Activated T-helper 9 cell treated with anti-CD3 and anti-CD28 coated beads, Interleukin-2, amount 50 U/mL, for 16 hours (primary cell): ENCODE data around the gene MTHFD1L.
"Not testable (repeated sequence)": the region's sequence is repeated elsewhere in the genome, so short reads cannot be mapped to it uniquely, and the experiment has no call there.

ENCODE experiments used
- DNase-seq: peaks from one replicate; pipeline ENCODE4 v3.0.0-alpha.2; 2020; ENCODE audit warnings: low read depth

Gene MTHFD1L

GRCh38 chr6:151041686-151042085 is 176.2 kb downstream of the MTHFD1L start:
- DNase-seq: no peak

GRCh38 chr6:151042911-151043330 is 177.4 kb downstream of the MTHFD1L start:
- DNase-seq: not testable (repeated sequence)

- no peak for DNase-seq
Measured at GRCh38 chr6:151043944-151044343, 178.4 kb downstream of the MTHFD1L start.

- DNase-seq: no peak
Measured at GRCh38 chr6:151044465-151045441, 179.3 kb downstream of the MTHFD1L start.

GRCh38 chr6:151045511-151046222 is 180.2 kb downstream of the MTHFD1L start:
- not testable (repeated sequence) for DNase-seq

- DNase-seq: no peak
Measured at GRCh38 chr6:151051164-151051563, 185.7 kb downstream of the MTHFD1L start.

GRCh38 chr6:151052021-151052646 is 186.6 kb downstream of the MTHFD1L start:
- no peak for DNase-seq

- no peak for DNase-seq
Measured at GRCh38 chr6:151054306-151054705, 188.8 kb downstream of the MTHFD1L start.

- no peak for DNase-seq
Measured at GRCh38 chr6:151056230-151056907, 190.9 kb downstream of the MTHFD1L start.

- DNase-seq: no peak
Measured at GRCh38 chr6:151057061-151057460, 191.6 kb downstream of the MTHFD1L start.

- DNase-seq: no peak
Measured at GRCh38 chr6:151058021-151058733, 192.7 kb downstream of the MTHFD1L start.

- no peak for DNase-seq
Measured at GRCh38 chr6:151059612-151060095, 194.2 kb downstream of the MTHFD1L start.

GRCh38 chr6:151060096-151060765 is 194.7 kb downstream of the MTHFD1L start:
- DNase-seq: no peak

- no peak for DNase-seq
Measured at GRCh38 chr6:151060766-151061531, 195.4 kb downstream of the MTHFD1L start.

- no peak for DNase-seq
Measured at GRCh38 chr6:151063352-151063751, 197.8 kb downstream of the MTHFD1L start.

GRCh38 chr6:151063842-151064647 is 198.5 kb downstream of the MTHFD1L start:
- no peak for DNase-seq

- no peak for DNase-seq
Measured at GRCh38 chr6:151065027-151065815, 199.7 kb downstream of the MTHFD1L start.
